HG02938 (cell line): ENCODE results near the gene ZNF648.
"Not testable (repeated sequence)": the region's sequence is repeated elsewhere in the genome, so short reads cannot be mapped to it uniquely, and the experiment has no call there.

Source experiments
- ATAC-seq: cut with Tn5 transposase; IDR thresholded peaks from one replicate; pipeline ENCODE4 v1.9.1; 2021; ENCODE audit warnings: mild to moderate bottlenecking, moderate library complexity; ENCODE audit not compliant: unreplicated experiment

ZNF648 gene

DNA sequence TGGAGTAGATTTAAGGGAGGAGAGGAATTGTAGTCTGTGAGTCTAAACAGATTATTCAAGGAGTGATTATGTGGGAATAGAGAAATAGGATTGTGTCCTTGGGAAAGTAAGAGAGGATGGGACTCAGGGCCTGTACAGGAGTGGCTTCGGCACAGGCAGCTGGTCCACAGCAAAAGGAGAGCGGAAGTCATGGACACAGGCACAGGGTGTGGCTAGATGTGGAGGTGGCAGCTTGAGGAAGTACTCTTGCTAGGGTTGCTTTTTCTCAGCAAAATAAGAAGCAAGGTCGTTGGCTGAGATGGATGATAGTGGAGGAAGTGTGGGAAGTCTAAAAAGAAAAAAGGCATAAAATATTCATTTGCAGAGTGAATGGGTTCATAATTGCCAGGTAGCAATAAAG lies 18.5 kb upstream of the ZNF648 start:
- ATAC-seq, result no peak

DNA sequence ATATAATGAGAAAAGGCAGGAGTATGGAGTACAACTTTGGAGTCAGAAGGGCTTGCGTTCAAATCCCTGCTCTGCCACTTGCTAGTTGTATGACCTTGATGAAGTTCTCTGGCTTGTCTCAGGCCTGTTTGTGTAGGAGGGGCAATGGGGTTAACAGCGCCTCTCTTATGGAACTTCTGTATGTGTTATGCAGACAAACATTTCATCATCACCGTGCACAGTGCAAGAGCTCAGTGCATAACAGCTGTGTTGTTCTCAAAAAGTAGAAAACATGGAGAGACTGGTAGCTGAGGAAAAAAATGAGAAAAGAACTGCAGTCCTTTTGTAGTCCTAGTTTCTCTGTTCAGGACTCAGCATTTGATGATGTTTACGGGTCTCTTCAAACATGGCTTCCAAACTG lies 10.4 kb upstream of the ZNF648 start:
- ATAC-seq, result no peak

DNA sequence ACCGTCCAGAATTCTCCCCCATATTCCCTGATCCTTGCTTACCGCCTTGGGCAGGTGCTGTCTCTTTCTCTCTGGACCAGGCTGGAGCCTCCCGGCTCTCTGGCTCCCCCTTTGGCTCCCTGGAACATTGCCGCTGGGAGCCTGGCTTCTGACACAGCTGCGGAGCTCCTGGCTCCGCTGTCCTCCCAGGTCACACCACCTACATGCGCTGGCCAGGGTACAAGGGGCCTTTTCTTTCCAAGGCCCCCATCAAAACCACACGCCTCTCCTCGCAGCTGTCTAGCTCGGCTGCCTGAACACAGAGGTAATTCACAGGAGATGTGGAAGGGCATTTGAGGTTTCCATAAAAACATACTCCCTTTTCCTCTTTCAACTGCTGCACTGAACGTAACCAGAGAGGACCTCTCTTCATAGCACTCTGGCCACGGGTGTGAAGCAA lies 7.5 kb upstream of the ZNF648 start:
- no peak for ATAC-seq

DNA sequence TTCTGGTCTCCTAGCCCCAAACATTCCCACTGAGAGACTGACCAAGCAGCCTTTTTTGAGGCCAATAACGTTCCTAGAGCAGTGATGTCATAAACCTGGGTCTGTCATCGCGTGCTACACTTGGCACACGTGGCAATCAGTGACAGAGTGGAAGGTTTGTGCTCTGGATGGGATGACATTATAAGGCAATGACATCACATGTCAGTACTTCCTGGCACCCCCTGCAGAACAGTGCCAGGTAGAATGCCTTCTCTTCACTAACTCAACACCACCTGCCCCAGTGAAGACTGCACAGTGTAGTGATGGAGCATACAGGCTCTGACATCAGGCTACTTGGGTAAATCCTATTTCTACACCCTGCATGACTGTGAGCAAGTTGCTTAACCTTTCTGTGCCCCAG lies 5.4 kb upstream of the ZNF648 start:
- ATAC-seq, result no peak

DNA sequence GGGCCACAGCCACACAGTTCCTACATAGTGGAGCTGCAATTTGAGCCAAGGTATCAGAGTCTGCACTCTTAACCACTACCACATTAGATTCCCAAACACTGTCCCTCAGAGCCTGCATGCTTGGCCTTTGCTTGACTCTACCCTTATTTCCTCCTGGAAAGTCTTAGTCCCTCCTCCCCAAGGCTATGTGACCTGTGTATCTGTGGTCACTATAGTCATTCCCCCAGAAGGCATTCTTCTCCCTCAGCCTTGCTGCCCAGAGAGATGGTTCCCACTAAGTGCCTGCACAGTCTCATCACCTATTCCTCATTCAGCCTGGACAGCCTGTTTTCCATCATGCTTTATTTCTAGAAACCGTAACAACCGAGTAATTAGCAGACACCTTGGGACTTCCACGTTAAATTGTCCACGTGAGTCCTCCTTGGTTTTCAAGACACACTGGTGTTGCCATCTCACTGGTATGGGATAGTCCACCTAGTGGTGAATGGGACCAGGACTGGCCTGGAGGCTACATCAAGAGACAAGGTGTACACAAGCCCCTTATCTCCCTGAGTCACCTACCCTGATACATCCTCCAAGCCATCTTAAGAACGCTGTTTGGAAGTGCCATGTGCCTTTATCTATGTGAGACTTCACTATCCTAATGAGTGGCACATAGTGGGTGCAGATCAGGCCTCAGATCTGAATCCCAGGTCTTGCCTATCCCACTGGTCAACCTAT lies 3.8 kb upstream of the ZNF648 start:
- no peak for ATAC-seq

DNA sequence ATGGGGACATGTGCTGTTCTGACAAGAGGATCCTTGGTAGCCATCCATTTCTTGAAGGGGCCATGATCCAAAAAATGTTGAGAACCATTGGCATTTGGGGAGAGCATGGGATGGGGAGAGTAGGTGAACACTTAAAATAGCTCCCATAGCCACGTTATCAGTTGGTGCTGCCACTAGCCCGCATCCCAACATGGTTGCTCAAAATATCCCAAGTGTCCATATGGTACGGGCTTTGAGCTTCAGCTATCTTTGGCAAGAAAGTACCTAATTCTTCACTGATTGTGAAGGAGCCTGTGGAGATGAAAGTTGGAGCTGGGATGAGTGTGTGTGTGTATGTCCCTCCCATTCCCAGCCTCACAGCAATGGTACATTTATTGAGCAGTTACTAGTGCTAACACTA lies 3.1 kb upstream of the ZNF648 start:
- ATAC-seq, result no peak

DNA sequence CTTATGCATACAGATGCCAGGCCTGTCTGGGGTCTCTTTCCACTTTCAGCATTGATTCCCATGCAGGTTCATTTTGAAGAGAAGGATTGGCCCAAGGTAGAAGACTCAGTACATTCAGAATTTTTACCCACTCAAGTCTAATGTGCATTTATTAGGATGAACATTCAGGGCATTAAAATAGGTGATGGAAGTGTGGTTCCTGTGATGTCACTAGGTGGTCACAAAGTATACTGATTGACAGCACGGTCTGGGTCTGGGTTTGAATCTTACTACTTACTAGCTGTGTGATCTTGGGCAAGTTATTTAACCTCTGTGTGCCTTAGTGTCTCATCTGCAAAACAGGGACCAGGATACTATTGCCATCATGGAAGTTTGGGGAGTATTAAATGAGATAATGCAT lies 711 bp upstream of the ZNF648 start:
- ATAC-seq, result no peak

DNA sequence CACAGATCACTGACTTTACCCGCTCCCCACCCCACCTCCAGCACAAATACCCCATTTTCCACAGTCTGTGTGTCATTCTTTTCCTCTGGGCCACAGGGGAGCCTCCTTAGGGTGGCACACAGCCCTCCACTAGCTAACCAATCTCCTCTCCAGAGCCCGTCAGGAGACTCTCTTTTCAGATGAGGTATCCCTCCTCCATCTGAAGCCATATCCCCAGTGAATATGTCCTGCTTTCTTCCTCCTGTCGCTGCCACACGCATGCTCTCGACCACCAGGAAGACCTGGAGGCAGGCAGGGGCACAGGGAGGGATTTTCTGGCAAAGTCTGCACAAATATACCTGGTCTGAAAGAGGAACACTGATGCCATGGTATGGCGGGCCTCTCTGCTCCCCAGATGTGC lies 635 bp downstream of the ZNF648 start:
- no peak for ATAC-seq

DNA sequence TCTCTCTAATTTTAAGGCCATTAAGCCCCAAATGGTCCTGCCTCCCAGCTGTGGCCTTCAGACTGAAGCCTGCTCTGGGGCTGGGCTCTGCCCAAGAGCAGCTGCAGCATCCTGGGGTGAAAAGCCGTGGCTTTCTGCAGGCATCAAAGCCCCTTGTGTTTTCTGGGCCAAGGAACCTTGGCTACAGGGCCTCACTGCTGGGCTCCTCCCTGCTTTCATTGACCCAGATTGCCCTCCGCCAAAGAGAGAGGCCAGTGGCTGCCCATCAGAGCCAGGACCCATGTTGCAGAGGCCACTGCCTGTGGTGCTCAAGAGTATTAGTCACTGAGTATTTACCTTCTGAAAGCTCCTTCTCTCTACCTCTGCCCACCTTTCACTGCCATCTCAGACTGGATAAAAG lies 1.6 kb downstream of the ZNF648 start:
- ATAC-seq, result no peak

DNA sequence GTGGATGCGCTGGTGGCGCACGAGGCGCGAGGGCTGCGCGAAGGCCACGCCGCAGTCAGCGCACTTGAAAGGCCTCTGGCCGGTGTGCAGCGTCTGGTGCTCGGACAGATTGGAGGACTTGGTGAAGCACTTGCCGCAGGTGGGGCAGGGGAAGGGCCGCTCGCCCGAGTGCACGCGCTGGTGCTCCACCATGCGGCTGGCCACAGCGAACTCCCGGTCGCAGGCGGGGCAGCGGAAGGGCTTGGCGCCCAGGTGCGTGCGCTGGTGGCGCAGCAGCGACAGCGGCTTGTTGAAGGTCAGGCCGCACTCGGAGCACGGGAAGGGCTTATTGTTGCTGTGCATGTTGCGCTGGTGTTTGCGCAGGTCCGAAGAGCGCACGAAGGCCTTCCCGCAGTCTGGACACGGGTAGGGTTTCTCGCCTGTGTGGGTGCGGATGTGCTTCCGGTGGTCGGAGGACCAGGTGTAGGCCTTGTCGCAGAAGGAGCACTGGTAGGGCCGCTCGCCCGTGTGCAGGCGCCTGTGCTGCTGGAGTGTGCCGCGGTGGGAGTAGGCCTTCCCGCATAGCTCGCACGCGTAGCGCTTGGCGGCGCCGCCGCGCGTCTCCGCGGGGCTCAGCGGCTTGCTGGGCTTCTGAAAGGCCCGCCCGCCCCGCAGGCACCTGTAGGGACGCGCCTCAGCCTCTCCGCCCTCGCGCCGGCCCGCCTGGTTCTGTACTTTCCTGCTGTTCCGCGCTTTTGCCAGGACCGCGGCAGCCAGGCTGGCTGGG lies 4.7 kb downstream of the ZNF648 start:
- no peak for ATAC-seq

DNA sequence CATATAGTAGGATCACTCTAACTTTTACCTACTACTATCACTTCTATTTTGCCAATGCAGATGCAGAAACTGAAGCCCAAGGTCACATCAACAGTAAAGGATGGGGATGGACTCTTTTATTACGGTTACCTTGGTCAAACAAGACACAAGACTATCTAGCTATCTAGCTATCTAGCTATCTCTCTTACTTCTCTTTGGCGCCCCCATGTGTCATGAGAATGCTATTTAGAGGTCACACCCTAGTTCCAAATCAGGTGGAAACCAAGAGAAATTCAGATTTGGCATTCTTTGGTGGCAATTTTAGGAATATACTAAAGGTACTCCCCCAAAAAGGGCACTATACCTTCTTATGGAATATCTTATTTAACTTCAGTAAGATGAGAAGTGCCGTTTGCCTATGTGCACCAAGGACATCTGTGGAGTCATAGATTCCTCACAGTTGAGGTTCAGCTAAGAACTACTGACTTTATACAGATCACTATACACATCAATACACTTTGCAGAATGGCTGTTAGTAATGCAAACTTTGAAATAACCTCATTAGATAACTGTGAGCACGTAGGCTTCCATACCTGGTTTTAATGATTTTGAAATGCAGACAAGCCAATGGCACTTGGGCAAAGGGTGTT lies 6.7 kb downstream of the ZNF648 start:
- ATAC-seq, result no peak

DNA sequence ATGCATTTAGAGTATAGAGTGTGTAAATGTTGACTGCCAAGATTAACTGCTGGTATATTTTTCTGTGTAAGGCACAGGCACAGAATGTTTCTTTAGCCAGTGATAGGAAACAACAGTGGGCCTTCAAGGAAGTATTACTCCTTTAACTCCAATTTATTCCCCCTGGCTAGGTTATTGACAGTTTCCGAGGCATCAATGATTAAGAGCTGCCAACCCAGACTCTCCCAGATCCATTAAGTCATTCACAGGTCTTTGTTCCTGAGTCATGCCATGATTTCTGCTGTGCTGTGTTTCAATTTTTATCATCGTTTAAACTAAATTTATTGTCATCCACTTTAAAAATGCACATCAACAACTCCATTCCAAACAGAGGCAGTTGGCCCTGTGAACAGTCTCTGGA lies 9.2 kb downstream of the ZNF648 start:
- no peak for ATAC-seq

DNA sequence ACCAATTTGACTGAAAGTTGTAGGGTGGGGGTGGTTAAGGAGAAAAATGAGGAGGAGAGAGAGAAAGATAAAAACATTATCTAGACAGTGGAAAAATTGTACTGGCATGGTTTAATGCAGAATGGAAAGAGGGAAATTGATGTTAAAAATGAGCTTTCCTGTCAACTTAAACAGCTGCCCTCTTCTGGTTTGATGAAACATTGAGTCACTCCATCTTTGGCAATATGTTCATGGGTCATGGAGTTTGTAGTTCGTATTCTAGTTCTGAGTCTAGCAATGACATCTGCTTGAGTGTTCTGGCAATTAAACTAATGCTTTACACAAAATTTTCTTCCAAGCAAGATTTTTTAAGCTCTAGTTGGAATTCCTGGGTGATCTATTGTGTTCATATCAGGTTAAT lies 9.6 kb downstream of the ZNF648 start:
- ATAC-seq, result no peak

DNA sequence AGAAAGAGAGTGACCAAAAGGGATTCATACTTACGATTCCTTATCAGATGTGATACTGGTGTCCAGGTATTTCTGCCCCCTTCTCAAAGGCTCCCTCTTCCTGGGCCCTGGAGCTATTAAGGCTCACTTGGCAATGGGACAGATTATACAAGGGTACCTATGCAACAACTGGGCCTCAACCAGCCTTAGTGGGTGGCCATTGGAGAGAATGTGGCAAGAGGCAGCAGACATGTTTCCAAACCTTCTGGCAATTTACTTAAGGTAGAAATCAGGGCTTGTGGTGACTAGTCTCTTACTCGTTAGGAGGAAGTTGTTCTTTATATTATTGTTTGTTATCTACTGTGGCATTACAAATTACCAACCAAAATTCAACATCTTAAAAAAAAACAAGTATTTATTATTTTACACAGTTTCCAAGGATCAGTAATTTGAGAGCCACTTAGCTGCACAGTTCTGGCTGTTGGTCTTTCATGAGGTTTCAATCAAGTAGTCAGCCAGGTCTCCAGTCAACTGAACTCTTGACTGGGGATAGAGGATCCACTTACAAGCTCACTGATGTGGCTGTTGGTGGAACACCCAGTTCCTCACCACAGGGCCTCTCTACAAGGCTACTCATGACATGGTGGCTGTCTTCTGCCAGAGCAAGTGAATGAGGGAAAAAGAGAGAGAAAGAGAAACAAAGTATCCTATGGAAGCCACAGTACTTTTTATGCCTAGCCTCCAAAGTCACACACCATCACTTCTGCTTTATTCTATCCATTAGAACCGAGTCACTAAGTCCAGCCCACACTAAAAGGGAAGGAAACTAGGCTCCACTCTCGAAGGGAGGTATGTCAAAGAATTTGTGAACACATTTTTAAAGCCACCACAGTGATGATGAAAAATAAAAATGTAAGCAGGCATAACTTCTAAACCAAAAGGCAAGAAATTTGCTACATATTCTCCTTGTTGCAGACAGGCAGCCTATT lies 10.7 kb downstream of the ZNF648 start:
- no peak for ATAC-seq

DNA sequence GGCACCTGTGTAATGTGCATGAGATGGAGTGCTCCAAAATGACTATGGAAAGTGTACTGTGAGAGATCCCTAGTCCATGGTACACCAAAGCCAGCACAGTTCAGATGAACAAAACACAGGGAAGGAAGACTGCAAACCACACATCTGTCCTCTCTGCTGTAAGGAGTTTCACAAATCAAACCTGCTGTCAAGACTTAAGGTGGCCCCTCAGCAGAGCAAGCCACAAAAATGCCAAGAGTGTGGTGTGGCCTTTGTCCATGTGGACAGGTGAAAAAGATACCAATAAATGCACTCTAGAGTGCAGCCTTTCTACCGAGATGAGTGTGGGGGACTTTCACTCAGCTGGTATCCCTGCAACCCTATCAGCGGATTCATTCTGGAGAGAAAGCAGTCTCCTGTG lies 12.9 kb downstream of the ZNF648 start:
- no peak for ATAC-seq

DNA sequence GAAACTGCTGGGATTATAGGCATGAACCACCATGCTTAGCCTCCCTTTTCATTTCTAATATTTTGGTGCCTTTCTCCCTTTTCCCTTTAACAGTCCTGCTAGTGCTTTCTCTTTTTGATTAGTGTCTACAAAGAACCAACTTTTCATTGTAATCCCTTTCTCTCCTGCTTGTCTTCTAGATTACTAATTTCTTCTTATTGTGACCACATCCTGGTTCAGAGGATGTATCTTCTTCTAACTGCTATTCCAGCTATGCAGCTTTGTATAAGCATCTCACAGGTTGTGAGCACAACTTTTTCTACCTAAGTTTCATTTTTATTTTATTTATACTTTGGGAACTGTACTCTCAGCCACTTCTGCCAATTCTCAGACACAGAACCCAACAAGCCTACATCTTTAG lies 14.7 kb downstream of the ZNF648 start:
- no peak for ATAC-seq

DNA sequence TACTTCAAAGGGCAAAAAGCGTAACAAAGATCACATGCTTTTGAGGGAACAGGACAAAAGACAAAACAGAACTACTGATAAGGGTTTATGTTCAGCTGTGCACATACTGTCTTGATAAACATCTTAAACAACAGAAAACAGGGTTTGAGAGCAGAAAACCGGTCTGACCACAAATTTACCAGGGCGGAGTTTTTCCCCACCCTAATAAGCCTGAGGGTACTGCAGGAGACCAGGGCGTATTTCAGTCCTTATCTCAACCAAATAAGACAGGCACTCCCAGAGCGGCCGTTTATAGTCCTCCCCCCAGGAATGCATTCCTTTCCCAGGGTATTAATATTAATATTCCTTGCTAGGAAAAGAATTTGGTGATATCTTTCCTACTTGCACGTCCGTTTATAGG lies 16.0 kb downstream of the ZNF648 start:
- not testable (repeated sequence) for ATAC-seq

DNA sequence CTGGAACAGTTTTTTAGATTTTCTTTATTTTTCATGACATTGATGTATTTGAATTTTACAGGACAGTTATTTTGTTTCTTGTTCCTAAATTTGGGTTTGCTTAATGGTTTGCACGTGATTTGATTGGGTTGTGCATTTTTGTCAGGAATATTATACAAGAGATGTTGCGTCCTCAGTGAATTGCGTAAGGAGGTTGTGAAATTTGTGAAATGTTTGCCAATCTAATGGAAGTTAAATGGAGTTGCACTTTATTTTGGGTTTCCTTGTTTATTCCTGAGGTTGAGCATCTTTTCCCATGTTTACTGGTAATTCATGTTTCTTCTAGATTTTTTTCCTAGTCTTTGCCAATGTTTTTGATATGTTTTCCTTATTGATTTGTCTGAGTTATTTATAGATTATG lies 19.9 kb downstream of the ZNF648 start:
- ATAC-seq, result no peak

DNA sequence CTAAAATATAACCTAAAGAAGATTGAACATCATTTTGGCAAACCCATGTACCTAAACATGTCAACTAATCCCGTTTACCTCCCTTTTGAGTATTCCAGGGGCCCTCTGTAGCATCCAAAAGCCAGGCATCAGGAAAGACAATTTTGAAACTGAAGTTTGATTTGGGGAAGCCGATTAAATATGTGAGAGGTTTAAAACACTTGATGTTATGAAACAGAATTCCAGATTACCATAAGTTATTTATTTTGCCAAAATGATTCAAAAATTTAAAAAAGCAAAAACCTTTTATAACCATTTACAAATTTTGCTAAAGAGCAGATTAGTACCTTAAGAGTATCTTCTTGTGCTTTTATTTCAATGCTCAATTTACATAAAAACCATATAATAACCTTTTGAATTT lies 23.3 kb downstream of the ZNF648 start:
- ATAC-seq, result no peak

DNA sequence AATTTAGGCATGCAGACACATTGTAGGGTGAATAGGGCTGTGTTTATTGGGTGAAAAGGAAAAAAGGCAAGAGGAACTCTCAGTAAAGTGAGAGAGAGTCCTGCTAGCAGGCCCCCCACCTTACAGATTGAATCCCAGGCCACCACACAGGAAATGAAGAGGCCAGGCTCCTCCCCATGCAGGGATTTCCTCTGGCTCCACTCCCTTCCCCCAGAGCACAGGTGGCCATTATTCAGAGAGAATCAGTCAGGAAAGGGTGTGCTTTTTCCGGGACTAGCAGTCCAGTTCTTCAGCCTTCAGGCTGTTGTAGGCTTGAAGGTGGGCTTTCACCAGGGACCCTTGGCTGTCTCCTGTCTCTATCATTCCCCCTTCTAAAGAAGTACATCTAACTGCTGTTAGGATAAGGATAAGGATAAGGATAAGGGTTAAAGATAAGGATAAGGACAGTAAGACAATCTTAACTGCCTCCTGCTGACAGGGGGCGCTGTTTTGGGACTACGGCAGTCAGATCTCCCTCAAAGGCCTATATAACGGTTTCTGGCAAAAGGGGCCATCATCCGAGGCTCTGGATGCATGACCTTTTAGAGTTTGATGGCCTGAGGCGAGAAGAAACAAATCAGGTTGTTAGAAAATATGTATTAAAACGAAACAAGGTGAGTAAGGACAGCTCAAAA lies 26.3 kb downstream of the ZNF648 start:
- ATAC-seq, result no peak
